ENCODE measurements around the gene CTSA. TPM values are rescaled to one million over a fixed set of nuclear protein-coding genes. Genes with fewer than 3 reads are reported as not detected.

Gene CTSA
- total and polyA plus RNA-seq, 2 experiments from 2014 or later = 176 to 321 TPM

- WGBS, 2 experiments (ENCODE audit: low coverage in 1 of 2, low lambda C conversion rate in 2 of 2, missing lambda C conversion rate in 2 of 2) = 61 to 64% methylated on average over 8 of the region's 8 CpGs
- Histone ChIP-seq H2AFZ (no peak overlapping the region), H3K36me3 (ENCODE audit: low read depth) (no peaks in the 10 kb centered on the region), H3K27me3 (replicated peaks; ENCODE audit: insufficient read depth) (no peaks in the 10 kb centered on the region), H3K9ac (0 out of 2 replicates have a peak overlapping the region, but pooled peaks have one; percentile 40), H3K4me3 (no peak overlapping the region), H3K9me2 (ENCODE audit: insufficient read depth) (no peaks in the 10 kb centered on the region), H3K27ac (peak overlapping the region; percentile 74), H3F3A (ENCODE audit: insufficient read depth) (peaks cover 11% of the 10 kb centered on the region; the same call in 1 of the 2 replicates), H3K79me2 (ENCODE audit: insufficient read depth) (no peaks in the 10 kb centered on the region), H3K4me2 (ENCODE audit: unreplicated experiment) (peak overlapping the region; percentile 16), H3K4me1 (ENCODE audit: insufficient read depth) (peaks cover 14% of the 10 kb centered on the region), H3K9me3 (ENCODE audit: low read depth) (no peaks in the 10 kb centered on the region), H4K20me1 (ENCODE audit: insufficient read depth) (no peaks in the 10 kb centered on the region)
- TF ChIP-seq EZH2 (IDR thresholded peaks at IDR 0.05; ENCODE audit: insufficient read depth, poor library complexity, severe bottlenecking) (no peak), EZH2phosphoT487 (IDR thresholded peaks at IDR 0.05; ENCODE audit: insufficient read depth, low read depth) (no peak)
- DNase-seq = peak; percentile 96
- in situ Hi-C loops (cut with MboI) = no loop called here
Measured at GRCh38 chr20:45905505-45906079, 14.5 kb downstream of the CTSA start.

- H3K27me3 ChIP-seq (replicated peaks; ENCODE audit: insufficient read depth) = no peaks in the 10 kb centered on the region
- 93 to 95% methylated on average over 17 of the region's 17 CpGs for WGBS, 2 experiments (ENCODE audit: low coverage in 1 of 2, low lambda C conversion rate in 2 of 2, missing lambda C conversion rate in 2 of 2)
- TF ChIP-seq EZH2phosphoT487 (IDR thresholded peaks at IDR 0.05; ENCODE audit: insufficient read depth, low read depth) (no peak), EZH2 (IDR thresholded peaks at IDR 0.05; ENCODE audit: insufficient read depth, poor library complexity, severe bottlenecking) (no peak)
- H3K36me3 ChIP-seq (ENCODE audit: low read depth) = no peaks in the 10 kb centered on the region
- H3K27ac ChIP-seq = no peak overlapping the region
- H3K4me2 ChIP-seq (ENCODE audit: unreplicated experiment) = no peak overlapping the region
- no peaks in the 10 kb centered on the region for H3K9me2 ChIP-seq (ENCODE audit: insufficient read depth)
- no peak overlapping the region for H3K9ac ChIP-seq
- no peaks in the 10 kb centered on the region for H3K9me3 ChIP-seq (ENCODE audit: low read depth)
- H3F3A ChIP-seq (ENCODE audit: insufficient read depth) = peaks cover 11% of the 10 kb centered on the region; the same call in 1 of the 2 replicates
- H3K79me2 ChIP-seq (ENCODE audit: insufficient read depth) = no peaks in the 10 kb centered on the region
- no peak overlapping the region for H2AFZ ChIP-seq
- no peak for DNase-seq
- H3K4me1 ChIP-seq (ENCODE audit: insufficient read depth) = peaks cover 24% of the 10 kb centered on the region
- no peak overlapping the region for H3K4me3 ChIP-seq
- in situ Hi-C loops (cut with MboI) = no loop called here
- no peaks in the 10 kb centered on the region for H4K20me1 ChIP-seq (ENCODE audit: insufficient read depth)
Measured at GRCh38 chr20:45907219-45907948, 16.2 kb downstream of the CTSA start.

- in situ Hi-C loops (cut with MboI) = no loop called here
- WGBS, 2 experiments (ENCODE audit: low coverage in 1 of 2, low lambda C conversion rate in 2 of 2, missing lambda C conversion rate in 2 of 2) = 92 to 98% methylated on average over 2 of the region's 2 CpGs
- no peaks in the 10 kb centered on the region for H3K27me3 ChIP-seq (replicated peaks; ENCODE audit: insufficient read depth)
Measured at GRCh38 chr20:45908084-45908483, 16.9 kb downstream of the CTSA start.

GRCh38 chr20:45909336-45909808 lies 18.2 kb downstream of the CTSA start:
- in situ Hi-C loops (cut with MboI) = no loop called here
- H2AFZ ChIP-seq = no peak overlapping the region
- H4K20me1 ChIP-seq (ENCODE audit: insufficient read depth) = no peaks in the 10 kb centered on the region
- no peak overlapping the region for H3K4me2 ChIP-seq (ENCODE audit: unreplicated experiment)
- H3K27me3 ChIP-seq (replicated peaks; ENCODE audit: insufficient read depth) = no peaks in the 10 kb centered on the region
- no peak for DNase-seq
- peaks cover 24% of the 10 kb centered on the region for H3K4me1 ChIP-seq (ENCODE audit: insufficient read depth)
- TF ChIP-seq EZH2phosphoT487 (IDR thresholded peaks at IDR 0.05; ENCODE audit: insufficient read depth, low read depth) = no peak
- no peak for TF ChIP-seq EZH2 (IDR thresholded peaks at IDR 0.05; ENCODE audit: insufficient read depth, poor library complexity, severe bottlenecking)
- no peaks in the 10 kb centered on the region for H3K79me2 ChIP-seq (ENCODE audit: insufficient read depth)
- no peak overlapping the region for H3K4me3 ChIP-seq
- H3K9ac ChIP-seq = no peak overlapping the region
- no peaks in the 10 kb centered on the region for H3K9me3 ChIP-seq (ENCODE audit: low read depth)
- 83 to 91% methylated on average over 10 to 12 of the region's 12 CpGs for WGBS, 2 experiments (ENCODE audit: low coverage in 1 of 2, low lambda C conversion rate in 2 of 2, missing lambda C conversion rate in 2 of 2)
- H3K36me3 ChIP-seq (ENCODE audit: low read depth) = no peaks in the 10 kb centered on the region
- H3F3A ChIP-seq (ENCODE audit: insufficient read depth) = peaks cover 11% of the 10 kb centered on the region; the same call in 1 of the 2 replicates
- no peaks in the 10 kb centered on the region for H3K9me2 ChIP-seq (ENCODE audit: insufficient read depth)
- H3K27ac ChIP-seq = no peak overlapping the region

More at GRCh38 chr20:45908084-45908483, 16.9 kb downstream of the CTSA start:
- Histone ChIP-seq H2AFZ (no peak overlapping the region), H3F3A (ENCODE audit: insufficient read depth) (peaks cover 11% of the 10 kb centered on the region; the same call in 1 of the 2 replicates), H3K9me3 (ENCODE audit: low read depth) (no peaks in the 10 kb centered on the region), H3K79me2 (ENCODE audit: insufficient read depth) (no peaks in the 10 kb centered on the region), H3K9ac (no peak overlapping the region), H3K27ac (no peak overlapping the region), H3K4me1 (ENCODE audit: insufficient read depth) (peaks cover 24% of the 10 kb centered on the region), H3K4me3 (no peak overlapping the region), H4K20me1 (ENCODE audit: insufficient read depth) (no peaks in the 10 kb centered on the region), H3K36me3 (ENCODE audit: low read depth) (no peaks in the 10 kb centered on the region), H3K4me2 (ENCODE audit: unreplicated experiment) (no peak overlapping the region), H3K9me2 (ENCODE audit: insufficient read depth) (no peaks in the 10 kb centered on the region)
- no peak for DNase-seq
- TF ChIP-seq EZH2 (IDR thresholded peaks at IDR 0.05; ENCODE audit: insufficient read depth, poor library complexity, severe bottlenecking) (no peak), EZH2phosphoT487 (IDR thresholded peaks at IDR 0.05; ENCODE audit: insufficient read depth, low read depth) (no peak)

Data from GM23248 (cell line).